OCI-LY1 (cell line): Measurements from ENCODE around the gene NXN.

Experiments used
- CTCF ChIP-seq: fragments of 200-600 bp; sonication (generic), shearing (Covaris generic); IDR thresholded peaks from 2 replicates; pipeline ENCODE4 v1.5.1; 2017; ENCODE audit warnings: mild to moderate bottlenecking, antibody characterized with exemption, low read length, moderate library complexity, mixed read lengths
- EZH2 ChIP-seq: fragments of 200-600 bp; sonication (generic), shearing (Covaris generic); IDR thresholded peaks from 2 replicates; pipeline ENCODE4 v1.8.0; 2017; ENCODE audit warnings: borderline replicate concordance, mixed run types, mild to moderate bottlenecking, antibody characterized with exemption, low read length, moderate library complexity, mixed read lengths

- TF ChIP-seq EZH2 (no peak), CTCF (no peak)
Measured at GRCh38 chr17:856149-856548, 123.4 kb downstream of the NXN start.
